Neural cell (in vitro differentiated cells): Measurements from ENCODE around the gene MRPS18A. TPM values are rescaled to one million over a fixed set of nuclear protein-coding genes. Genes with fewer than 3 reads are reported as not detected.

ENCODE experiments used
- H2AFZ ChIP-seq: fragments of 200-600, 300-800 bp; sonication (generic), shearing (Covaris generic); 2 replicates; pipeline ENCODE4 v1.6.0; 2014; ENCODE audit warnings: low read depth, mild to moderate bottlenecking, antibody characterized with exemption, low read length, moderate library complexity
- H3F3A ChIP-seq: fragments of 200-600 bp; shearing (Covaris generic); 2 replicates; pipeline ENCODE4 v1.6.1; 2016; ENCODE audit warnings: mild to moderate bottlenecking, moderate library complexity, mixed read lengths, antibody characterized with exemption, low read length; ENCODE audit not compliant: insufficient read depth, poor library complexity, severe bottlenecking
- H3K27ac ChIP-seq: fragments of 200-600, 300-800 bp; sonication (generic), shearing (Covaris generic); 2 replicates; pipeline ENCODE4 v1.5.1; 2014; ENCODE audit warnings: mild to moderate bottlenecking, low read length, moderate library complexity
- H3K27me3 ChIP-seq: fragments of 300-800, 200-600 bp; sonication (generic), shearing (Covaris generic); 2 replicates; pipeline ENCODE4 v1.6.0; 2014; ENCODE audit warnings: mild to moderate bottlenecking, low read depth, low read length, moderate library complexity; ENCODE audit not compliant: insufficient read depth
- H3K36me3 ChIP-seq: fragments of 300-800, 200-600 bp; sonication (generic), shearing (Covaris generic); 2 replicates; pipeline ENCODE4 v1.5.1; 2014; ENCODE audit warnings: mild to moderate bottlenecking, antibody characterized with exemption, low read length, moderate library complexity; ENCODE audit not compliant: insufficient read depth
- H3K4me2 ChIP-seq: fragments of 300-800, 200-600 bp; sonication (generic), shearing (Covaris generic); 2 replicates; pipeline ENCODE4 v1.6.0; 2014; ENCODE audit warnings: mild to moderate bottlenecking, low read length
- H3K4me3 ChIP-seq: fragments of 300-800, 200-600 bp; sonication (generic), shearing (Covaris generic); 2 replicates; pipeline ENCODE4 v1.5.1; 2014; ENCODE audit warnings: mild to moderate bottlenecking, low read length, moderate library complexity
- H3K79me2 ChIP-seq: fragments of 200-600 bp; shearing (Covaris generic); replicated peaks from 2 replicates; pipeline ENCODE4 v1.6.0; 2014; ENCODE audit warnings: mild to moderate bottlenecking, low read length, moderate library complexity; ENCODE audit not compliant: insufficient read depth
- H3K9ac ChIP-seq: fragments of 300-800, 200-600 bp; sonication (generic), shearing (Covaris generic); 2 replicates; pipeline ENCODE4 v1.6.1; 2016; ENCODE audit warnings: mild to moderate bottlenecking, low read length, mixed read lengths
- H3K9me2 ChIP-seq: fragments of 200-600 bp; shearing (Covaris generic); 2 replicates; pipeline ENCODE4 v1.6.1; 2016; ENCODE audit warnings: mild to moderate bottlenecking, low read length, mixed read lengths; ENCODE audit not compliant: insufficient read depth
- H3K9me3 ChIP-seq: fragments of 200-600, 300-800 bp; sonication (generic), shearing (Covaris generic); 2 replicates; pipeline ENCODE4 v1.6.1; 2016; ENCODE audit warnings: mild to moderate bottlenecking, mixed run types, low read length, moderate library complexity, mixed read lengths
- H4K20me1 ChIP-seq: fragments of 200-600 bp; shearing (Covaris generic); 2 replicates; pipeline ENCODE4 v1.6.1; 2016; ENCODE audit warnings: mild to moderate bottlenecking, mixed run types; ENCODE audit not compliant: insufficient read depth
- EP300 ChIP-seq: fragments of 450-650 bp; conservative IDR thresholded peaks from 2 replicates; pipeline ENCODE4 v1.6.1; 2014; ENCODE audit warnings: antibody characterized with exemption, mild to moderate bottlenecking, moderate library complexity; ENCODE audit not compliant: poor library complexity, severe bottlenecking
- EZH2 ChIP-seq: fragments of 200-600, 300-800 bp; shearing (Covaris generic), sonication (generic); IDR thresholded peaks from 2 replicates; pipeline ENCODE4 v1.6.1; 2014; ENCODE audit warnings: antibody characterized with exemption, low read length, borderline replicate concordance, mild to moderate bottlenecking; ENCODE audit not compliant: insufficient read depth, poor library complexity, severe bottlenecking
- MXI1 ChIP-seq: fragments of 450-650 bp; conservative IDR thresholded peaks from 2 replicates; pipeline ENCODE4 v1.6.1; 2014; ENCODE audit warnings: antibody characterized with exemption, mild to moderate bottlenecking; ENCODE audit not compliant: poor library complexity, severe bottlenecking
- POLR2AphosphoS5 ChIP-seq: IDR thresholded peaks from 2 replicates; pipeline ENCODE4 v1.6.1; 2012
- RAD21 ChIP-seq: fragments of 450-650 bp; conservative IDR thresholded peaks from 2 replicates; pipeline ENCODE4 v1.6.1; 2014; ENCODE audit warnings: antibody characterized with exemption, mild to moderate bottlenecking, moderate library complexity
- SMC3 ChIP-seq: fragments of 450-650 bp; conservative IDR thresholded peaks from 2 replicates; pipeline ENCODE4 v1.6.1; 2014; ENCODE audit warnings: antibody characterized with exemption, mild to moderate bottlenecking, moderate library complexity; ENCODE audit not compliant: poor library complexity
- TAF1 ChIP-seq: IDR thresholded peaks from 2 replicates; pipeline ENCODE4 v1.6.1; 2012; ENCODE audit warnings: low read depth
- polyA plus RNA-seq: library from polyadenylated mRNA; depleted of rRNA; stranded (reverse); fragments of >200 nt; gene quantifications from 2 replicates; pipeline ENCODE4 v1.2.3, GENCODE V29; 2014
- TF ChIP-seq, protein P1 (sequence below): IDR thresholded peaks from 2 replicates; pipeline ENCODE4 v1.6.1; 2012; ENCODE audit warnings: borderline replicate concordance
- TF ChIP-seq, protein P2 (sequence below): fragments of 450-650 bp; IDR thresholded peaks from 2 replicates; pipeline ENCODE4 v1.5.1; 2014; ENCODE audit warnings: antibody characterized with exemption, mild to moderate bottlenecking, moderate library complexity; ENCODE audit not compliant: poor library complexity, severe bottlenecking

MRPS18A gene
- polyA plus RNA-seq, 1 donor from 2014 or later = 39.6 TPM

DNA sequence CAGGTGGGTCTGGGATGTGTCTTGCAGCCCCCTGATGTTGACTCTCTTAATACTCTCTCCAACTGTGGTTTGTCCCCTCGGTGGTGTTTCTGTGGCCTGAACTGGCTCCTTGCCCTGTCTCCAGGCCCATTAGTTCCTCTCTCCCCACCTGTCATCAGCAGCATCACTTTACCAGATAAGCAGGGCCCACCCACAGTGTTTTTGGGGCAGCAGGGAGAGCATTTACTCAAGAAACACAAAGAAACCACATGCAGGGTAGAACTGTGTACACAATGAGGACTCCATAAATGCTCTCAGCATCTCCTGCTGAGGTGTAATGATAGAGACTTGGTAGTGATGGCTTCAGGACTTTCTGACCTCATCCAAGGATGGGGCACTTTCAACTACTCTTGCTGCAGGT, 20.2 kb upstream of the MRPS18A start:
- no peaks in the 10 kb centered on the region for H4K20me1 ChIP-seq
- no peaks in the 10 kb centered on the region for H3K27me3 ChIP-seq
- H3F3A ChIP-seq = no peaks in the 10 kb centered on the region
- H3K79me2 ChIP-seq = no peaks in the 10 kb centered on the region
- H2AFZ ChIP-seq = no peak overlapping the region
- no peak overlapping the region for H3K4me2 ChIP-seq
- no peak overlapping the region for H3K27ac ChIP-seq
- no peaks in the 10 kb centered on the region for H3K9me3 ChIP-seq
- no peak overlapping the region for H3K9ac ChIP-seq
- H3K36me3 ChIP-seq = no peaks in the 10 kb centered on the region
- H3K9me2 ChIP-seq = no peaks in the 10 kb centered on the region
- no peak overlapping the region for H3K4me3 ChIP-seq
- TF ChIP-seq, protein P1, sequence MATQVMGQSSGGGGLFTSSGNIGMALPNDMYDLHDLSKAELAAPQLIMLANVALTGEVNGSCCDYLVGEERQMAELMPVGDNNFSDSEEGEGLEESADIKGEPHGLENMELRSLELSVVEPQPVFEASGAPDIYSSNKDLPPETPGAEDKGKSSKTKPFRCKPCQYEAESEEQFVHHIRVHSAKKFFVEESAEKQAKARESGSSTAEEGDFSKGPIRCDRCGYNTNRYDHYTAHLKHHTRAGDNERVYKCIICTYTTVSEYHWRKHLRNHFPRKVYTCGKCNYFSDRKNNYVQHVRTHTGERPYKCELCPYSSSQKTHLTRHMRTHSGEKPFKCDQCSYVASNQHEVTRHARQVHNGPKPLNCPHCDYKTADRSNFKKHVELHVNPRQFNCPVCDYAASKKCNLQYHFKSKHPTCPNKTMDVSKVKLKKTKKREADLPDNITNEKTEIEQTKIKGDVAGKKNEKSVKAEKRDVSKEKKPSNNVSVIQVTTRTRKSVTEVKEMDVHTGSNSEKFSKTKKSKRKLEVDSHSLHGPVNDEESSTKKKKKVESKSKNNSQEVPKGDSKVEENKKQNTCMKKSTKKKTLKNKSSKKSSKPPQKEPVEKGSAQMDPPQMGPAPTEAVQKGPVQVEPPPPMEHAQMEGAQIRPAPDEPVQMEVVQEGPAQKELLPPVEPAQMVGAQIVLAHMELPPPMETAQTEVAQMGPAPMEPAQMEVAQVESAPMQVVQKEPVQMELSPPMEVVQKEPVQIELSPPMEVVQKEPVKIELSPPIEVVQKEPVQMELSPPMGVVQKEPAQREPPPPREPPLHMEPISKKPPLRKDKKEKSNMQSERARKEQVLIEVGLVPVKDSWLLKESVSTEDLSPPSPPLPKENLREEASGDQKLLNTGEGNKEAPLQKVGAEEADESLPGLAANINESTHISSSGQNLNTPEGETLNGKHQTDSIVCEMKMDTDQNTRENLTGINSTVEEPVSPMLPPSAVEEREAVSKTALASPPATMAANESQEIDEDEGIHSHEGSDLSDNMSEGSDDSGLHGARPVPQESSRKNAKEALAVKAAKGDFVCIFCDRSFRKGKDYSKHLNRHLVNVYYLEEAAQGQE = no peak
- TF ChIP-seq MXI1 (no peak), POLR2AphosphoS5 (no peak), EZH2 (no peak), EP300 (no peak), RAD21 (no peak), TAF1 (no peak), SMC3 (no peak)
- TF ChIP-seq, protein P2, sequence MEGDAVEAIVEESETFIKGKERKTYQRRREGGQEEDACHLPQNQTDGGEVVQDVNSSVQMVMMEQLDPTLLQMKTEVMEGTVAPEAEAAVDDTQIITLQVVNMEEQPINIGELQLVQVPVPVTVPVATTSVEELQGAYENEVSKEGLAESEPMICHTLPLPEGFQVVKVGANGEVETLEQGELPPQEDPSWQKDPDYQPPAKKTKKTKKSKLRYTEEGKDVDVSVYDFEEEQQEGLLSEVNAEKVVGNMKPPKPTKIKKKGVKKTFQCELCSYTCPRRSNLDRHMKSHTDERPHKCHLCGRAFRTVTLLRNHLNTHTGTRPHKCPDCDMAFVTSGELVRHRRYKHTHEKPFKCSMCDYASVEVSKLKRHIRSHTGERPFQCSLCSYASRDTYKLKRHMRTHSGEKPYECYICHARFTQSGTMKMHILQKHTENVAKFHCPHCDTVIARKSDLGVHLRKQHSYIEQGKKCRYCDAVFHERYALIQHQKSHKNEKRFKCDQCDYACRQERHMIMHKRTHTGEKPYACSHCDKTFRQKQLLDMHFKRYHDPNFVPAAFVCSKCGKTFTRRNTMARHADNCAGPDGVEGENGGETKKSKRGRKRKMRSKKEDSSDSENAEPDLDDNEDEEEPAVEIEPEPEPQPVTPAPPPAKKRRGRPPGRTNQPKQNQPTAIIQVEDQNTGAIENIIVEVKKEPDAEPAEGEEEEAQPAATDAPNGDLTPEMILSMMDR = no peak

GRCh38 chr6:43707269-43707668, 19.7 kb upstream of the MRPS18A start:
- Histone ChIP-seq H3K4me2 (no peak overlapping the region), H3K79me2 (no peaks in the 10 kb centered on the region), H3K36me3 (no peaks in the 10 kb centered on the region), H4K20me1 (no peaks in the 10 kb centered on the region), H3K27me3 (no peaks in the 10 kb centered on the region), H3K9me2 (no peaks in the 10 kb centered on the region), H3F3A (no peaks in the 10 kb centered on the region), H3K9me3 (no peaks in the 10 kb centered on the region), H3K4me3 (no peak overlapping the region), H2AFZ (no peak overlapping the region), H3K27ac (no peak overlapping the region), H3K9ac (no peak overlapping the region)
- no peak for TF ChIP-seq RAD21
- no peak for TF ChIP-seq EP300
- no peak for TF ChIP-seq EZH2
- TF ChIP-seq, protein P1 = no peak
- no peak for TF ChIP-seq MXI1
- no peak for TF ChIP-seq TAF1
- TF ChIP-seq, protein P2 = no peak
- TF ChIP-seq POLR2AphosphoS5 = no peak
- no peak for TF ChIP-seq SMC3
